H9 (cell line): ENCODE measurements around the gene DENND1C. TPM values are rescaled to one million over a fixed set of nuclear protein-coding genes. Genes with fewer than 3 reads are reported as not detected.

Source experiments
- DNase-seq: peaks from one replicate; pipeline ENCODE4 v3.0.0-alpha.2; 2017
- H2AFZ ChIP-seq: one replicate; pipeline ENCODE4 v1.6.1; 2013; ENCODE audit warnings: mild to moderate bottlenecking, low read length, control low read depth, moderate library complexity
- H2AK5ac ChIP-seq: 2 replicates; pipeline ENCODE4 v1.6.1; 2013; ENCODE audit warnings: low read length, control low read depth, mixed read lengths; ENCODE audit not compliant: insufficient read length
- H2BK120ac ChIP-seq: one replicate; pipeline ENCODE4 v1.6.1; 2013; ENCODE audit warnings: low read depth, mild to moderate bottlenecking, low read length, control low read depth, inconsistent platforms; ENCODE audit not compliant: poor library complexity, severe bottlenecking
- H2BK12ac ChIP-seq: 2 replicates; pipeline ENCODE4 v1.6.1; 2013; ENCODE audit warnings: low read length, control low read depth, mixed read lengths, low read depth; ENCODE audit not compliant: insufficient read length
- H2BK15ac ChIP-seq: 2 replicates; pipeline ENCODE4 v1.6.1; 2013; ENCODE audit warnings: low read depth, low read length, control low read depth
- H2BK20ac ChIP-seq: one replicate; pipeline ENCODE4 v1.6.1; 2013; ENCODE audit warnings: low read depth, mild to moderate bottlenecking, low read length, control low read depth, inconsistent platforms; ENCODE audit not compliant: poor library complexity, severe bottlenecking
- H2BK5ac ChIP-seq: 2 replicates; pipeline ENCODE4 v1.6.1; 2013; ENCODE audit warnings: low read length, control low read depth, mixed read lengths; ENCODE audit not compliant: insufficient read length
- H3K14ac ChIP-seq: 2 replicates; pipeline ENCODE4 v1.6.1; 2013; ENCODE audit warnings: low read length, control low read depth; ENCODE audit not compliant: insufficient read depth
- H3K18ac ChIP-seq: 2 replicates; pipeline ENCODE4 v1.6.1; 2013; ENCODE audit warnings: low read depth, mild to moderate bottlenecking, mixed read lengths, low read length, control low read depth; ENCODE audit not compliant: insufficient read length
- H3K23ac ChIP-seq: 2 replicates; pipeline ENCODE4 v1.6.1; 2013; ENCODE audit warnings: low read length, control low read depth, mixed read lengths, low read depth; ENCODE audit not compliant: insufficient read length
- H3K23me2 ChIP-seq: 2 replicates; pipeline ENCODE4 v1.6.1; 2013; ENCODE audit warnings: low read depth, mild to moderate bottlenecking, mixed read lengths, low read length, control low read depth; ENCODE audit not compliant: insufficient read length, poor library complexity, severe bottlenecking
- H3K27ac ChIP-seq: 2 replicates; pipeline ENCODE4 v1.5.1; 2013; ENCODE audit warnings: low read length, control low read depth, mixed read lengths, low read depth; ENCODE audit not compliant: insufficient read length
- H3K27me3 ChIP-seq: 2 replicates; pipeline ENCODE4 v1.6.1; 2013; ENCODE audit warnings: low read length, control low read depth, inconsistent platforms; ENCODE audit not compliant: insufficient read depth
- H3K4ac ChIP-seq: 2 replicates; pipeline ENCODE4 v1.6.1; 2013; ENCODE audit warnings: low read depth, mild to moderate bottlenecking, control low read depth, inconsistent platforms, low read length, moderate library complexity
- H3K4me1 ChIP-seq: 2 replicates; pipeline ENCODE4 v1.6.1; 2013; ENCODE audit warnings: low read length, control low read depth, inconsistent platforms; ENCODE audit not compliant: insufficient read depth
- H3K4me2 ChIP-seq: 2 replicates; pipeline ENCODE4 v1.6.1; 2013; ENCODE audit warnings: low read length, control low read depth, mixed read lengths; ENCODE audit not compliant: insufficient read length, insufficient read depth
- H3K56ac ChIP-seq: 2 replicates; pipeline ENCODE4 v1.6.1; 2013; ENCODE audit warnings: low read depth, mild to moderate bottlenecking, mixed read lengths, low read length, control low read depth; ENCODE audit not compliant: insufficient read length
- H3K79me1 ChIP-seq: 2 replicates; pipeline ENCODE4 v1.6.1; 2013; ENCODE audit warnings: low read depth, mild to moderate bottlenecking, moderate library complexity, low read length, control low read depth, inconsistent platforms; ENCODE audit not compliant: insufficient read depth, poor library complexity, severe bottlenecking
- H3K79me2 ChIP-seq: 2 replicates; pipeline ENCODE4 v1.6.1; 2013; ENCODE audit warnings: low read length, control low read depth, inconsistent platforms; ENCODE audit not compliant: insufficient read depth
- H3K9ac ChIP-seq: 2 replicates; pipeline ENCODE4 v1.6.1; 2013; ENCODE audit warnings: low read length, control low read depth, mixed read lengths; ENCODE audit not compliant: insufficient read length; ENCODE audit errors: extremely low read depth
- H3K9me3 ChIP-seq: one replicate; pipeline ENCODE4 v1.6.1; 2013; ENCODE audit warnings: low read depth, low read length, inconsistent platforms; ENCODE audit not compliant: control insufficient read depth
- H3T11ph ChIP-seq: one replicate; pipeline ENCODE4 v1.6.1; 2013; ENCODE audit warnings: mild to moderate bottlenecking, low read length, control low read depth, inconsistent platforms
- H4K20me1 ChIP-seq: one replicate; pipeline ENCODE4 v1.6.1; 2013; ENCODE audit not compliant: control insufficient read depth, insufficient read length, insufficient read depth
- H4K5ac ChIP-seq: 2 replicates; pipeline ENCODE4 v1.6.1; 2013; ENCODE audit warnings: low read depth, mild to moderate bottlenecking, mixed read lengths, low read length, control low read depth; ENCODE audit not compliant: insufficient read length
- H4K8ac ChIP-seq: replicated peaks from 2 replicates; pipeline ENCODE4 v1.6.1; 2013; ENCODE audit warnings: low read length, control low read depth, mixed read lengths, low read depth; ENCODE audit not compliant: insufficient read length
- H4K91ac ChIP-seq: 2 replicates; pipeline ENCODE4 v1.6.1; 2013; ENCODE audit warnings: low read depth, mild to moderate bottlenecking, moderate library complexity, mixed read lengths, low read length, control low read depth; ENCODE audit not compliant: insufficient read length
- H3K27ac Mint-ChIP-seq, 3 experiments: 2 replicates in 2 of 3; 3 replicates in 1 of 3; pipeline ENCODE4 v1.8.0; 2020 to 2021; ENCODE audit warnings: mixed read lengths in 3 of 3, mild to moderate bottlenecking in 1 of 3, moderate library complexity in 1 of 3
- H3K27me3 Mint-ChIP-seq: 2 replicates; pipeline ENCODE4 v1.8.0; 2021; ENCODE audit warnings: low read depth, mild to moderate bottlenecking, moderate library complexity, mixed read lengths
- H3K36me3 Mint-ChIP-seq, 3 experiments: 2 replicates in 2 of 3; 3 replicates in 1 of 3; pipeline ENCODE4 v1.8.0; 2020 to 2021; ENCODE audit warnings: low read depth in 3 of 3, mixed read lengths in 3 of 3; ENCODE audit not compliant: insufficient read depth in 1 of 3
- H3K4me1 Mint-ChIP-seq, 2 experiments: 2 replicates each; pipeline ENCODE4 v1.8.0; 2020; ENCODE audit warnings: mixed read lengths in 2 of 2
- H3K4me3 Mint-ChIP-seq, 2 experiments: 2 replicates in 1 of 2; 3 replicates in 1 of 2; pipeline ENCODE4 v1.8.0; 2020 to 2021; ENCODE audit warnings: mild to moderate bottlenecking in 2 of 2, mixed read lengths in 2 of 2, moderate library complexity in 1 of 2
- H3K9me3 Mint-ChIP-seq, 2 experiments: 2 replicates in 1 of 2; 3 replicates in 1 of 2; pipeline ENCODE4 v1.8.0; 2020; ENCODE audit warnings: mild to moderate bottlenecking in 2 of 2, mixed read lengths in 2 of 2, moderate library complexity in 1 of 2
- WGBS: extraction: QIAGEN DNeasy Blood & Tissue Kit; methylation state at CpG from one replicate; pipeline ENCODE4 v1.1.7; 2013; ENCODE audit warnings: missing lambda C conversion rate, low lambda C conversion rate, mixed read lengths; ENCODE audit not compliant: insufficient read length; ENCODE audit errors: extremely low coverage; 5-methylcytosine and 5-hydroxymethylcytosine counted together
- total RNA-seq: library from RNA; stranded (reverse); gene quantifications from 2 replicates; pipeline ENCODE4 v1.2.1, GENCODE V29; 2021
- TF ChIP-seq, protein P1 (sequence below): fragments of 200-600 bp; sonication (generic); conservative IDR thresholded peaks from 3 replicates; pipeline ENCODE4 v1.8.0; 2021; ENCODE audit warnings: antibody characterized with exemption, mild to moderate bottlenecking

The DENND1C gene
- total RNA-seq, 1 experiment from 2014 or later = 2.4 TPM

DNA sequence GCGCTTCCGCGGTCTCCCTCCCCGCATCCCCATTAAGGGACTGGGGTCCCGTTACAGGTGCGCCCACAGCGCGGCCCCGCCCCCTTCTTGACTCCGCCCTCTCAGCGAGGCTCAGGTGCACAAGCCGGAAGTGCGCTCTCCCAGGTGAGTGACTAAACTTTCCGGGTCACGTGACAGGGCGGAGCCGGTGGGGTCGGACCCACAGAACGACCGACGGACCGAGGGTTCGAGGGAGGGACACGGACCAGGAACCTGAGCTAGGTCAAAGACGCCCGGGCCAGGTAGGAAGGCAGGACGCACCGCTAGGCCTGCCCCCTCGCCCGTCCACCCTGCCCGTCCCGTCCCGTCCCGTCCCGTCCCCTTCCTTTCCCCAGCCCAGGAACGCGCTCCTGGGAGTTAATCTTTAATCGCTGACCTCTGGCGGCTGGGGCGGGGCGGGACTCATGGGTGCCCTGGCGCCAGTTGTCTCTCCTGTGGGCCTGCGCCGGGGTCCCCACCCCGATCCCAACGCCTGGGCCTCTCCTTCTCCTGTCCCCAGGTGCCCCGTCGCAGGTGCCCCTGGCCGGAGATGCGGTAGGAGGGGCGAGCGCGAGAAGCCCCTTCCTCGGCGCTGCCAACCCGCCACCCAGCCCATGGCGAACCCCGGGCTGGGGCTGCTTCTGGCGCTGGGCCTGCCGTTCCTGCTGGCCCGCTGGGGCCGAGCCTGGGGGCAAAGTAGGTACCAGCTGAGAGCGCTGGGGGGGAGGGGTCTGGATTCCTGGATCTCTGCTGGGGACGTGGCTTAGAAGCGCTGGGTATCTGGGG lies 17.3 kb downstream of the DENND1C start, which contains the start of gene CRB3:
CRB3 (plus strand) TSS at position 202 of the 804 bp plus-strand sequence; CDS start at position 633, 431 bp downstream.
- peak within 1 kb of the TSS; percentile 47 to 94 (median 85); a peak in 4 of 7 replicates for H3K27ac Mint-ChIP-seq
- Histone ChIP-seq H3K23me2 (peaks cover 9% of the 10 kb centered on the region), H3K4me2 (peak within 1 kb of the TSS; percentile 42), H2BK20ac (no peak within 1 kb of the TSS), H4K91ac (no peak within 1 kb of the TSS), H2BK120ac (no peak within 1 kb of the TSS), H3T11ph (no peak within 1 kb of the TSS), H3K79me1 (no peaks in the 10 kb centered on the region), H3K4me1 (no peaks in the 10 kb centered on the region), H3K14ac (peak within 1 kb of the TSS; percentile 34; the same call in 1 of the 2 replicates), H3K27me3 (no peaks in the 10 kb centered on the region), H3K56ac (no peak within 1 kb of the TSS), H2BK15ac (no peak within 1 kb of the TSS; the same call in 1 of the 2 replicates), H3K79me2 (no peaks in the 10 kb centered on the region), H3K23ac (no peak within 1 kb of the TSS), H2AK5ac (no peak within 1 kb of the TSS), H3K9ac (no peak within 1 kb of the TSS), H2AFZ (no peak within 1 kb of the TSS), H3K18ac (peak within 1 kb of the TSS; percentile 54), H2BK5ac (no peak within 1 kb of the TSS), H4K5ac (no peak within 1 kb of the TSS), H2BK12ac (no peak within 1 kb of the TSS), H3K9me3 (no peaks in the 10 kb centered on the region), H4K20me1 (no peaks in the 10 kb centered on the region), H4K8ac (no peak within 1 kb of the TSS), H3K4ac (no peak within 1 kb of the TSS), H3K27ac (no peak within 1 kb of the TSS)
- DNase-seq = peak; percentile 98
- H3K27me3 Mint-ChIP-seq = peaks cover 7% of the 10 kb centered on the region
- H3K4me3 Mint-ChIP-seq = peak within 1 kb of the TSS; percentile 83 to 91
- H3K4me1 Mint-ChIP-seq = peaks cover 12 to 28% of the 10 kb centered on the region in 2 experiments
- TF ChIP-seq, protein P1, sequence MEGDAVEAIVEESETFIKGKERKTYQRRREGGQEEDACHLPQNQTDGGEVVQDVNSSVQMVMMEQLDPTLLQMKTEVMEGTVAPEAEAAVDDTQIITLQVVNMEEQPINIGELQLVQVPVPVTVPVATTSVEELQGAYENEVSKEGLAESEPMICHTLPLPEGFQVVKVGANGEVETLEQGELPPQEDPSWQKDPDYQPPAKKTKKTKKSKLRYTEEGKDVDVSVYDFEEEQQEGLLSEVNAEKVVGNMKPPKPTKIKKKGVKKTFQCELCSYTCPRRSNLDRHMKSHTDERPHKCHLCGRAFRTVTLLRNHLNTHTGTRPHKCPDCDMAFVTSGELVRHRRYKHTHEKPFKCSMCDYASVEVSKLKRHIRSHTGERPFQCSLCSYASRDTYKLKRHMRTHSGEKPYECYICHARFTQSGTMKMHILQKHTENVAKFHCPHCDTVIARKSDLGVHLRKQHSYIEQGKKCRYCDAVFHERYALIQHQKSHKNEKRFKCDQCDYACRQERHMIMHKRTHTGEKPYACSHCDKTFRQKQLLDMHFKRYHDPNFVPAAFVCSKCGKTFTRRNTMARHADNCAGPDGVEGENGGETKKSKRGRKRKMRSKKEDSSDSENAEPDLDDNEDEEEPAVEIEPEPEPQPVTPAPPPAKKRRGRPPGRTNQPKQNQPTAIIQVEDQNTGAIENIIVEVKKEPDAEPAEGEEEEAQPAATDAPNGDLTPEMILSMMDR = no peak
- WGBS = no CpG with 5 or more reads among the region's 65 CpGs
- no peaks in the 10 kb centered on the region; a peak in 1 of 5 replicates for H3K9me3 Mint-ChIP-seq
- H3K36me3 Mint-ChIP-seq = peaks cover 0 to 31% (median 23%) of the 10 kb centered on the region in 3 experiments; a peak in 5 of 7 replicates
